Stomach (tissue), 4 donors: ENCODE data around the gene PLEKHH3.

ENCODE experiments used
- POLR2AphosphoS5 ChIP-seq, 3 donors: sonication (generic); formaldehyde crosslinking; IDR thresholded peaks; one replicate each; pipeline ENCODE4 v1.6.1; 2016; ENCODE audit warnings: antibody characterized with exemption in 3 of 3
- TF ChIP-seq, protein P1 (sequence below), 7 experiments: fragments of 450-650 bp in 4 of 7; fragments of 200-600 bp in 3 of 7; sonication (generic) in 3 of 7; IDR thresholded peaks; one replicate each; pipeline ENCODE4 v1.5.1; 2016 to 2019; ENCODE audit warnings: antibody characterized with exemption in 7 of 7, control low read depth in 2 of 7, mild to moderate bottlenecking in 1 of 7

DNA sequence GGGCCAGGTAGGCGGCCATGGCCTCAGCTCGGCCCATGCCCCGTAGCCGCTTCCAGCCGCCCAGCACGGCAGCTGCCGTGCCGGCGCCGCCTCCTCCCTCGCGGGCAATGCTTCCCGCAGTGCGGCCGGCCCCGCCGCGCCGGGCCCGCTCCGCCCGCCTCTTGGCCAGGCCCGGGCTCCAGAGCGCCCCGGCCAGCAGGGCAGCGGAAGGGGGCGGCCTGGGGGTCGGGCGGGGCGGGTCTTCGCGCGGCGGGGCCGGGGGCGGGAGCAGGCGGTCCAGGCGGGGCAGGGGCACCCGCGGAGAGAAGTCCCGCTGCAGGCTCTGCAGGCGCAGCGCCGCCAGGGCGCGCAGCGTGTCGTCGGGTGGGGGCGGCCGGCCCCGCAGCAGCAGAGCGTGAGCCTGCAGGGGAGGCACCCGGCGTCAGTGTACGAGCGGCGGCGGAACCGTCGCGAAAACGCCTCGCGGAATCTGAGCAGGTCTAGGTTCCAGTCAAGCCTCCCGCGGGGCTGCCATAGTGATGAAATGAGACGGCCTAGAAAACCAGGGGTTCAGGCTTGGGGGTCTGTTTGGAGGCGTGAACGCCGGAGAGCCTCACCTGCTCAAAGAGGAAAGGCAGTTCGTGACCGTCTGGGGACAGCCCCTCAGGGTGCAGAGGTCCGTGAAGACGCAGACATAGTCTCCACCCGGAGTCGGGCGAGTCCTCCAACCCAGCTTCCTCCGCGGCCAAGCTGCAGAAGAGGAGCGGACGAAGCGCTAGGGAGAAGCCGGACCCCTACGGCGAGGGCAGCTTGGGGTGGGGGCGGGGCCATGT lies 6.6 kb downstream of the PLEKHH3 start:
- TF ChIP-seq POLR2AphosphoS5 (IDR thresholded peaks at IDR 0.05): no peak
- TF ChIP-seq, protein P1, sequence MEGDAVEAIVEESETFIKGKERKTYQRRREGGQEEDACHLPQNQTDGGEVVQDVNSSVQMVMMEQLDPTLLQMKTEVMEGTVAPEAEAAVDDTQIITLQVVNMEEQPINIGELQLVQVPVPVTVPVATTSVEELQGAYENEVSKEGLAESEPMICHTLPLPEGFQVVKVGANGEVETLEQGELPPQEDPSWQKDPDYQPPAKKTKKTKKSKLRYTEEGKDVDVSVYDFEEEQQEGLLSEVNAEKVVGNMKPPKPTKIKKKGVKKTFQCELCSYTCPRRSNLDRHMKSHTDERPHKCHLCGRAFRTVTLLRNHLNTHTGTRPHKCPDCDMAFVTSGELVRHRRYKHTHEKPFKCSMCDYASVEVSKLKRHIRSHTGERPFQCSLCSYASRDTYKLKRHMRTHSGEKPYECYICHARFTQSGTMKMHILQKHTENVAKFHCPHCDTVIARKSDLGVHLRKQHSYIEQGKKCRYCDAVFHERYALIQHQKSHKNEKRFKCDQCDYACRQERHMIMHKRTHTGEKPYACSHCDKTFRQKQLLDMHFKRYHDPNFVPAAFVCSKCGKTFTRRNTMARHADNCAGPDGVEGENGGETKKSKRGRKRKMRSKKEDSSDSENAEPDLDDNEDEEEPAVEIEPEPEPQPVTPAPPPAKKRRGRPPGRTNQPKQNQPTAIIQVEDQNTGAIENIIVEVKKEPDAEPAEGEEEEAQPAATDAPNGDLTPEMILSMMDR (IDR thresholded peaks at IDR 0.05): no peak
